ENCODE results near the gene ARL14.

Gene ARL14

GRCh38 chr3:160719710-160720109 lies 42.8 kb downstream of the ARL14 start:
- DNase-seq (ENCODE audit: low read depth in 1 of 2, low spot score in 1 of 2) = no peak

- no peak for DNase-seq (ENCODE audit: low read depth in 1 of 2, low spot score in 1 of 2)
Observed at GRCh38 chr3:160720123-160720746, 43.3 kb downstream of the ARL14 start.

GRCh38 chr3:160722331-160722730 lies 45.4 kb downstream of the ARL14 start:
- no peak for DNase-seq (ENCODE audit: low read depth in 1 of 2, low spot score in 1 of 2)

- no peak for DNase-seq (ENCODE audit: low read depth in 1 of 2, low spot score in 1 of 2)
Observed at GRCh38 chr3:160725338-160725737, 48.4 kb downstream of the ARL14 start.
